ENCODE data around the gene EDN2.

EDN2 gene

GRCh38 chr1:41516168-41517061 lies 31.9 kb upstream of the EDN2 start:
- peak; percentile 80 for DNase-seq

- no peak for DNase-seq
These were observed 31.3 kb upstream of the EDN2 start for GRCh38 chr1:41515778-41516167.

GRCh38 chr1:41515131-41515678 lies 30.7 kb upstream of the EDN2 start:
- no peak for DNase-seq

GRCh38 chr1:41514381-41514780 lies 29.9 kb upstream of the EDN2 start:
- DNase-seq, result no peak

DNA sequence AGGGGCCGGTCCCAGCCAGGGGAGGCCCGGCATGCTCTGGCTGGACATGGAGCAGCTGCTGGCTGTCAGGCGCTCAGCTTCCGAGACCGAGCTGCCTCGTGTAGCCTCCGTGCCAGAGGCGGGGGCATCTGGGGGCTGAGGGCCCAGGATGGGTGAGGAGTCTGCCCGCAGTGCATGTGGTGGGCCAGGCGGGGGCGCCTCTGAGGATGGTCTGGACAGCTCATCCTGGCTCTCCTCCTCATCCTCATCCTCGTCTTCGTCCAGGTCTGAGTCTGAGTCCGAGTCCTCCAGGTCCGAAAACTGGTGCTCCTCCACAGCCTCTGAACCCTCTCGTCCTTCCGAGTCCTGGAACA lies 28.9 kb upstream of the EDN2 start:
- DNase-seq, result no peak

- no peak for DNase-seq
These were observed 28.4 kb upstream of the EDN2 start for GRCh38 chr1:41512701-41513382.

- no peak for DNase-seq
These were observed 26.7 kb upstream of the EDN2 start for GRCh38 chr1:41511239-41511540.

- DNase-seq, result no peak
These were observed 26.2 kb upstream of the EDN2 start for GRCh38 chr1:41510531-41511238.

DNA sequence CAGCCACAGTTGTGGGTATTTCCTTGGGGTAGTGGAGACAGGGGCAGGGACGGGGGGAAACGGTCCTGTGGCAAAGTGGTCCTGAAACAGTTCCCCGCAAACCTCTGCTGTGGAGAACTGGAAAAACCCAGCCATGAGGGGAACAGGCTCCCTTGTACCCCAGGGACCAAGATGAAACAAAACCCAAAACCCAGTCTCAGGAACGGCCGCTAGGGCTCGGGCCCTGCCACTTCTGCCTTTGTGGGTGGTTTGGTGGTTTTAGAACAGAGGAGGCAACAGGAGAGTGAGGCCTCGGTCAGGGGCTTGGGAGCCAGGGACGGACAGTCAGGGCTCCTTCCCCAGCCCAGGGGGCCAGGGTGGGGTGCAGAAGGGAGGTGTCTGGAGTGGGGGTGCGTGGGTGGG lies 24.8 kb upstream of the EDN2 start:
- no peak for DNase-seq

- DNase-seq, result no peak
These were observed 23.8 kb upstream of the EDN2 start for GRCh38 chr1:41508290-41508689.

- DNase-seq, result no peak
These were observed 23.4 kb upstream of the EDN2 start for GRCh38 chr1:41507836-41508235.

DNA sequence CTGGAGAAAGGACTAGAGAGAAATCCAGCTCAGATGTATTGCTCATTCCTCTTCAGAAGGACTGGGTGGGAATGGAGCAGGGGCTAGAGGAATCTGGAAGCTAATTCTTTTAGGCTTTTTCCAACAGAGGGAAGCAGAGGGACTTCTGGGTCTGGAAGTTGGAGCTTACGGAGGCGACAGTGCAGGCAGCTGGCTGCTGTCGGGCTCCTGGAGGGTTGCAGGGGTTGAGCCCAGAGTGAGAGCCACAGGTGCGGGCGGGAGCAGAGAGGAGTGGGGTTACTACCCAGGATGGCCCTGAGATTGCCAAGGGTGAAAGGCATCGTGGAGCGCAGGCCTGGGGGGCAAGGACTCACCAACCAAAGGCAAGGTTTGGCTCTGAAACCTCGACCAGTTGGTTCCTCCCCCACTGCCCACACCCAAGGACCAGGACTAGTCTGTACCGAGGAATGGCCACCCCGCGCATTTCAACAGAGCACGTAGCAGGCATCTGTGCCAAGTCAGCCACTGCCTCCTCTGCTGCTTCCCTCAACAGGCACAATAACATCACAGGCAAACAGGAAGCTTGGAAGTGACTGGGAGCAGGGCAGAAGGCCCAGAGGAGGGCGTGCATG lies 22.7 kb upstream of the EDN2 start:
- DNase-seq, result no peak

DNA sequence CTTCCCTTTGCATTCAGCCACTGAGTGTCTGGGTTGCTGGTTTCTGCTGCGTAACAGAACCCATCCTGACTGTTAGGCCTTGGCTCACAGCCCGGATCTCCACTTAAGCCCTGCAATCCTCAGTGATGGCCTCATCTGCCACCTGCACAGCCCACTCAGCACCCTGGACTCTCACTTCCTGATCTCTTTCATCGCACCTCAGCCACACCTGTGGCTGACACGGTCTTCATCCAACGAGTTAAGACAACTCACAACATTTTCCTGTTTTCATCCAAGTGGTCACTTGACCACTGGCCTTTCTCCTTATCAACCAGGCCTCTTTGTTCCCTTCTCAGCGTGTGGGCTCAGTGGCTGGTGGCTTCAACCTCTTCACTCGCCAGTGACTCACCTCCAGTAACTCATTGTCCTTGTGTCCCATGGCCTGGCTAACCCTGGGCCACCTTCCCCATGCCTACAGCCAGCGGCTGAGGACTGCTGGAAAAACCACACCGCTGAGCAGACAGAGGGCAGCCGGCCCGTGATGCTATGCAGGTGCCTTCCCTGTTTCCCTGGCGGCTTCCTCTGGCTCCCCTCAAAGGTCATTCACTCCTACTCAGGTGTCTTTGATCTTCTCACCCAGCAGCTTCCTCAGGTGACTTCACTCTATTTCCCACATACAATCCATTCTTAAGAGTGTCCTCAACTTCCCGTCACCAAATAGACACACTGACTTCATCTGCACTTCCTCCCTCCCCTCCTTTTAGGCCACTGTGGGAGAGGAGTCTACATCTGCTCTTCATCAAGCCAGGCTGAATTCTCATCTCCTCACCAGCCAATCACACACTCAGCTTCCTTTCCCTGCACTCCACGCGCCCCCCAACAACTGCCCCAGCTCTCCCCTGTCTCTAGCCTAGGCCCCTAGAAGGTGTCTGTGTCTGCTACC lies 19.9 kb upstream of the EDN2 start:
- DNase-seq, result no peak

DNA sequence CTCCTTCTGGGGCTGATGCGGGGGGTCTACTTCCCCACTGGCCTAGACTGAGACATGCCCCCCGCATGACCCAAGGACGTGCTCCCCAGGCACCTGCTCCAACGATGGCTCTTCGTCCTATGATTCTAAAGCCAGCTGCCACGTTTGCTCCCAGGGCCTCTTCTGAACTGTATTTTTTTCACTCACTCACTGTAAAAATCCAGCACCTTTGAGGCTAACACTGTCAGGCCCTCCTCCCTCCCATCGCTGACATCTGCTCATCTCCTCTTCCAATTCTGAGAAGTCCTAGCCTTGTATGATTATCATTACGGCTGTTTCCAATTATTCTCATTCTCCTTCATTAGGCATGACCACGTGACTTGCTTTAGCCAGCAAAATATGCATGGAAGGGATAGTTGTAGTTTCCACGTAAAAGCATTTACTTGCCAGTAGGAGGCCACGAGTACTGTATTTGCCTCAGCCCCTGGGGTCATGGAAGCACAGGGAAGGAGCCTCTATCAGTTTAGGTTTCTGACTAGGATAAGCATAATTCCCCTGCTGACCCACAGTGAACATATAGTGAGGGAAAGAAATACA lies 19.1 kb upstream of the EDN2 start:
- DNase-seq, result no peak

GRCh38 chr1:41502912-41503311 lies 18.4 kb upstream of the EDN2 start:
- no peak for DNase-seq

DNA sequence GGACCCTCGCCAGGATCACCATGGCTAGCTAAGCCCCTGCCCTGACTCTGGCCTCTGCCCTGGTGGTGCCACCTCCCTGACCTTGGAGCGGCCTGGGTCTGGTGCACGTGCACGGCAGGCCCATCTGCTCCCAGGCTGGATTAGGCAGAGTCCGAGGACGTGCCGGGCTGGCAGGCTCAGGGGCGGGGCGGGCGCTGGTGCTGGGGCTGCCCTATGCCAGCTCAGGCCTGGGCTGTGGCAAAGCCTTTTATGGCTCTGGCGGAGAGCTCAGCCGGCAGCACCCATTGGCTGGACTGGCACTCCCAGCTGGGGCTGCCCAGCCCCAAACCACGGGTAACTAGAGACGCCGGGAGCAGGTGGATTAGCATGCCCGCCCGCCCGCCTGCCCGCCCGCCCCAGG lies 17.1 kb upstream of the EDN2 start:
- no peak for DNase-seq

- no peak for DNase-seq
These were observed 16.5 kb upstream of the EDN2 start for GRCh38 chr1:41500781-41501518.

- DNase-seq, result no peak
These were observed 15.9 kb upstream of the EDN2 start for GRCh38 chr1:41500378-41500777.

- no peak for DNase-seq
These were observed 15.1 kb upstream of the EDN2 start for GRCh38 chr1:41499591-41499990.

DNA sequence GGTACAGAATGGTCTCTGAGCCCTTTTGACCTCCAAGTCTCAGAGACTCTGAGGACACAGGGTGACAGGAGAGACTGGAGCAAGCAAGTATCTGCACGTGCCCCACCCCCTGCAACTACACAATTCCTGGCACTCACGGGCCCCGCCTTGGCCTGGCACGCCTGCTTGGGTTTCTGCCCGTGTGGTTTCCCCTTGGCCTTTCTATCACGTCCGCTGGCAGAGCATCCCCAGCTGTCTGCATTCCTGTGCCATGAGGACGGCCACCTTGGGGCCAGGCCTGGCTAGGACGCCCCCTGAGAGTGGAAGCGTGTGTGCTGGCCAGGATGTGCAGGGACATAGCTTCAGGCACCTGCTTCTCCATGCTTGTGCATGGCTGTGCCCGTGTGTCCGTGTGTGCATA lies 14.3 kb upstream of the EDN2 start:
- no peak for DNase-seq

DNA sequence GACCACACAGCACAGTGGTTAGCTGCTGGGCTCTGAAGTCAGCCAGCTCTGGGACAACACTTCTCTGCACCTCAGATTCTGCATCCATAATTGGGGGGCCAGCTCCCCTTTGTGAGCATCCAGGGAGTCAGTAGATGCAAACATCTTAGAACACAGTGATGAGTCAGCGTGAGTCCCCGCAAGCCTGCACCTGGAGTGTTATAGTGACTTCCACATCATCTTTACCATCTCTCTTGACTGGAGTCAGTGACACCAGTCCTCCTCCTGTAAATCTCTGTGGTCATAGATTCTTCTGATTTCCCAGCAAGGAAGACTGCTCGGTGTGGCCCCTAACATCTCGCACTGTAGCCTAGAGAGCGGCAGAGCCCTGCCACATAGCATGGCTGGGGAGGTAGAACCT lies 13.9 kb upstream of the EDN2 start:
- DNase-seq, result no peak
